PC-9 (cell line): ENCODE results near the gene ECSCR.

Experiments used
- CTCF ChIP-seq: fragments of 200-600 bp; sonication (generic); conservative IDR thresholded peaks from 2 replicates; pipeline ENCODE4 v1.6.1; 2017; ENCODE audit warnings: mixed run types, antibody characterized with exemption, mild to moderate bottlenecking, moderate library complexity
- EZH2 ChIP-seq: fragments of 200-600 bp; sonication (generic); IDR thresholded peaks from 2 replicates; pipeline ENCODE4 v1.8.0; 2017; ENCODE audit warnings: antibody characterized with exemption, low read depth

DNA sequence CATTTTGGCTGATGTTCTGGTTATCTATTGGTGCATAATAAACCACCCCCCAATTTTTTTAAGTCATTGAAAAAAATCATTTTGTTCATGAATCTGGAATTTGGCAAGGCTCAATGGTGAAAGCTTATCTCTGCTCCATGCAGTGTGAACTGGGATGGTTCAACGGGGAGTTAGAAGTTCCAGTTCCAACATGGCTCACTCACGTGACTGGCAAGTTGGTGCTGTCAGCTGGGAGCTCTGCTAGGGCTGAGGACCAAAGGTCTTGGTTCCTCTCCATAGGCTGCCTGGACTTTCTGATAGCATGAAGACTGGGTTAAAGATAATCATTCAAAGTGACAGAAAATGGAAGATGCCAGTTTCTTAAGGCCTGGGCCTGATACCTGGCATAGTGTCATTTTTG, 55.6 kb downstream of the ECSCR start:
- TF ChIP-seq CTCF (no peak), EZH2 (no peak)
